ENCODE results near the gene KCNS1. TPM values are rescaled to one million over a fixed set of nuclear protein-coding genes. Genes with fewer than 3 reads are reported as not detected.

The KCNS1 gene
- total RNA-seq, 1 experiment from 2014 or later, result 0.98 TPM

- no peak overlapping the region for H2BK5ac ChIP-seq (ENCODE audit: insufficient read length, low read length)
- H3K4ac ChIP-seq (ENCODE audit: low read depth, low read length), result no peak overlapping the region
- WGBS (ENCODE audit: extremely low coverage, insufficient read length, low lambda C conversion rate), result no CpG with 5 or more reads among the region's 1 CpG
- H3K4me2 ChIP-seq (ENCODE audit: insufficient read depth, insufficient read length, low read length), result no peak overlapping the region
- peaks cover 9 to 21% (median 12%) of the 10 kb centered on the region in 3 experiments for H3K36me3 Mint-ChIP-seq (ENCODE audit: insufficient read depth in 1 of 3, low read depth in 3 of 3)
- no peak overlapping the region for H3K4me3 Mint-ChIP-seq
- H4K91ac ChIP-seq (ENCODE audit: insufficient read length, low read depth, low read length), result no peak overlapping the region
- H2AK5ac ChIP-seq (ENCODE audit: insufficient read length, low read length), result no peak overlapping the region
- H3K23me2 ChIP-seq (ENCODE audit: insufficient read length, low read depth, low read length, poor library complexity, severe bottlenecking), result no peaks in the 10 kb centered on the region
- peaks cover 6 to 8% of the 10 kb centered on the region in 2 experiments for H3K9me3 Mint-ChIP-seq
- no peaks in the 10 kb centered on the region for H3K79me1 ChIP-seq (ENCODE audit: insufficient read depth, low read depth, low read length, poor library complexity, severe bottlenecking)
- no peak for DNase-seq
- no peak overlapping the region for H3K27ac ChIP-seq (ENCODE audit: insufficient read length, low read depth, low read length)
- no peak for TF ChIP-seq CTCF (conservative IDR thresholded peaks at IDR 0.05)
- no peaks in the 10 kb centered on the region for H3K27me3 ChIP-seq (ENCODE audit: insufficient read depth, low read length)
- peak overlapping the region; percentile 83 for H2BK12ac ChIP-seq (ENCODE audit: insufficient read length, low read depth, low read length)
- H2BK120ac ChIP-seq (ENCODE audit: low read depth, low read length, poor library complexity, severe bottlenecking), result no peak overlapping the region
- H2BK20ac ChIP-seq (ENCODE audit: low read depth, low read length, poor library complexity, severe bottlenecking), result no peak overlapping the region
- H3K79me2 ChIP-seq (ENCODE audit: insufficient read depth, low read length), result no peaks in the 10 kb centered on the region
- H4K20me1 ChIP-seq (ENCODE audit: control insufficient read depth, insufficient read depth, insufficient read length), result no peaks in the 10 kb centered on the region
- no peak overlapping the region for H3K18ac ChIP-seq (ENCODE audit: insufficient read length, low read depth, low read length)
- H3K4me1 ChIP-seq (ENCODE audit: insufficient read depth, low read length), result peaks cover 3% of the 10 kb centered on the region; the same call in 1 of the 2 replicates
- no peak overlapping the region for H2AFZ ChIP-seq (ENCODE audit: low read length)
- peaks cover 22 to 25% of the 10 kb centered on the region in 2 experiments for H3K4me1 Mint-ChIP-seq
- H3K27me3 Mint-ChIP-seq (ENCODE audit: low read depth), result no peaks in the 10 kb centered on the region
- H4K8ac ChIP-seq (replicated peaks; ENCODE audit: insufficient read length, low read depth, low read length), result no peak overlapping the region
- no peak overlapping the region for H3T11ph ChIP-seq (ENCODE audit: low read length)
- H2BK15ac ChIP-seq (ENCODE audit: low read depth, low read length), result no peak overlapping the region; the same call in 1 of the 2 replicates
- no peak overlapping the region for H3K14ac ChIP-seq (ENCODE audit: insufficient read depth, low read length)
- no peak overlapping the region for H3K9ac ChIP-seq (ENCODE audit: extremely low read depth, insufficient read length, low read length)
- peak overlapping the region in 1 of 3 experiments; percentile 55; a peak in 2 of 7 replicates for H3K27ac Mint-ChIP-seq
- no peak overlapping the region for H3K56ac ChIP-seq (ENCODE audit: insufficient read length, low read depth, low read length)
- no peaks in the 10 kb centered on the region for H3K9me3 ChIP-seq (ENCODE audit: control insufficient read depth, low read depth, low read length)
- H4K5ac ChIP-seq (ENCODE audit: insufficient read length, low read depth, low read length), result no peak overlapping the region
- H3K23ac ChIP-seq (ENCODE audit: insufficient read length, low read depth, low read length), result no peak overlapping the region
These were observed 57.9 kb downstream of the KCNS1 start for GRCh38 chr20:45042978-45043377.

Other genes with a start within 250 kb of the KCNS1 start
- 203 and 204 TPM in 2 replicates for gene YWHAB, start 215.4 kb downstream of the KCNS1 start, total RNA-seq (2021)
- gene PABPC1L, start 191.1 kb downstream of the KCNS1 start, total RNA-seq (2021), result 83.5 and 92.0 TPM in 2 replicates
- gene TOMM34, start 140.7 kb downstream of the KCNS1 start, total RNA-seq (2021), result 37.5 and 40.1 TPM in 2 replicates
- 41.3 and 43.0 TPM in 2 replicates for gene STK4, start 134.6 kb downstream of the KCNS1 start, total RNA-seq (2021)
- gene WFDC5, start 14.0 kb upstream of the KCNS1 start, total RNA-seq (2021), result not detected in 2 replicates
- not detected in 2 replicates for gene WFDC12, start 23.3 kb upstream of the KCNS1 start, total RNA-seq (2021)
- gene PI3, start 73.8 kb upstream of the KCNS1 start, total RNA-seq (2021), result not detected in 2 replicates
- 1.4 and 2.0 TPM in 2 replicates for gene SEMG1, start 105.9 kb upstream of the KCNS1 start, total RNA-seq (2021)
- gene SEMG2, start 120.2 kb upstream of the KCNS1 start, total RNA-seq (2021), result not detected in 2 replicates
- gene SLPI, start 153.4 kb upstream of the KCNS1 start, total RNA-seq (2021), result not detected in 2 replicates
- gene RBPJL, start 205.7 kb upstream of the KCNS1 start, total RNA-seq (2021), result 0.28 TPM in 1 of 2 replicates, not detected in the other
- gene MATN4, start 207.2 kb upstream of the KCNS1 start, total RNA-seq (2021), result 0.11 TPM in 1 of 2 replicates, not detected in the other
- 50.7 and 54.3 TPM in 2 replicates for gene SDC4, start 247.3 kb upstream of the KCNS1 start, total RNA-seq (2021)